ENCODE data around the gene STIL.

The STIL gene

DNA sequence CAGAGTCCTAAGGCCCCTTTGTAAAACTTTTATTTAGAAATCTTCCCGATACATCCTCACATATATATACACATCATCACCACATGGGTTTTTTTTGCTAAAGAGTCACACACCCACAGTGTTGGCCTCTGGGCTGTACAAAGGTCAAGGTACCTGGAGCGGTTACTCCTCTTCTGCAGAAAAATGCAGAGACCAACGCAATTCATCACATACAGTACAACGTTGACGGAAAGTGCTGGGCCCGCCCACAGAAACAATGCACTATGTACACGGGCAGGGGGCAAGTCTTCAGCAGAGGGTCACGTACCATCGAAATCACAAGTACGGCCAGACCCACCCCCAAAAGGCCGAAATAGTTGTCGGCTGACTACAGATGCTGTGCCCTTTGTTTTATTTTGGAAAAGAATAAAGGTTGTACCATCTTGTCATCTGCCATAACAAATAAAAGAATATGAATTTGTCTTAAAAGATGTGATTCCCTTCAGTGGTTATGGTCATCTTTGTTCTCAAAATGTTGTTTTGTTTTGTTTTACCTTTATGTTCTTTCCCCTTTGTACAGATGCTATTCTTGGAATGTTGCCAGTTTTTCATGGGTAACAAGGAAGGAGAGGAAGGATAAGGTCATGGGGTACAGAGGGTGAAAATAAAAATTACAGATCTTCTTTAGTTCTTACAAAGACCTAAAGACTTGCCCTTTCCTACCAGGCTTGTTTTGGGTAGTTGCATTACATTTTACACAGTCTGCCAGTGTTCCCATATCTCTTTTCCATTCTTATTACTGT is 97.5 kb downstream of the STIL start:
- Histone ChIP-seq H3K79me2 (ENCODE audit: insufficient read depth, low read length) (no peaks in the 10 kb centered on the region), H2AFZ (ENCODE audit: low read depth, low read length) (no peak overlapping the region), H3K36me3 (ENCODE audit: insufficient read depth, low read length) (no peaks in the 10 kb centered on the region), H3K4me3 (ENCODE audit: low read depth in 1 of 2, low read length in 2 of 2) (no peak overlapping the region), H4K20me1 (ENCODE audit: insufficient read depth, low read length) (no peaks in the 10 kb centered on the region), H3K9ac (ENCODE audit: low read depth, low read length) (no peak overlapping the region), H3K4me1 (ENCODE audit: insufficient read depth, low read length) (no peaks in the 10 kb centered on the region), H3K4me2 (ENCODE audit: insufficient read depth, low read length) (no peak overlapping the region), H3K27me3 (ENCODE audit: insufficient read depth, low read length, poor library complexity) (peaks cover 5% of the 10 kb centered on the region), H3K9me3 (ENCODE audit: insufficient read depth, low read length, severe bottlenecking) (no peaks in the 10 kb centered on the region), H3K27ac (ENCODE audit: low read length) (no peak overlapping the region)
- no peak for ATAC-seq (ENCODE audit: insufficient read depth, low read depth)
- no peak for TF ChIP-seq EZH2 (IDR thresholded peaks at IDR 0.05; ENCODE audit: borderline replicate concordance, low read depth, low read length, severe bottlenecking)
- TF ChIP-seq, protein P1, sequence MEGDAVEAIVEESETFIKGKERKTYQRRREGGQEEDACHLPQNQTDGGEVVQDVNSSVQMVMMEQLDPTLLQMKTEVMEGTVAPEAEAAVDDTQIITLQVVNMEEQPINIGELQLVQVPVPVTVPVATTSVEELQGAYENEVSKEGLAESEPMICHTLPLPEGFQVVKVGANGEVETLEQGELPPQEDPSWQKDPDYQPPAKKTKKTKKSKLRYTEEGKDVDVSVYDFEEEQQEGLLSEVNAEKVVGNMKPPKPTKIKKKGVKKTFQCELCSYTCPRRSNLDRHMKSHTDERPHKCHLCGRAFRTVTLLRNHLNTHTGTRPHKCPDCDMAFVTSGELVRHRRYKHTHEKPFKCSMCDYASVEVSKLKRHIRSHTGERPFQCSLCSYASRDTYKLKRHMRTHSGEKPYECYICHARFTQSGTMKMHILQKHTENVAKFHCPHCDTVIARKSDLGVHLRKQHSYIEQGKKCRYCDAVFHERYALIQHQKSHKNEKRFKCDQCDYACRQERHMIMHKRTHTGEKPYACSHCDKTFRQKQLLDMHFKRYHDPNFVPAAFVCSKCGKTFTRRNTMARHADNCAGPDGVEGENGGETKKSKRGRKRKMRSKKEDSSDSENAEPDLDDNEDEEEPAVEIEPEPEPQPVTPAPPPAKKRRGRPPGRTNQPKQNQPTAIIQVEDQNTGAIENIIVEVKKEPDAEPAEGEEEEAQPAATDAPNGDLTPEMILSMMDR (IDR thresholded peaks at IDR 0.05; ENCODE audit: borderline replicate concordance, extremely low read depth, low read length, poor library complexity, severe bottlenecking): no peak
- DNase-seq: no peak

DNA sequence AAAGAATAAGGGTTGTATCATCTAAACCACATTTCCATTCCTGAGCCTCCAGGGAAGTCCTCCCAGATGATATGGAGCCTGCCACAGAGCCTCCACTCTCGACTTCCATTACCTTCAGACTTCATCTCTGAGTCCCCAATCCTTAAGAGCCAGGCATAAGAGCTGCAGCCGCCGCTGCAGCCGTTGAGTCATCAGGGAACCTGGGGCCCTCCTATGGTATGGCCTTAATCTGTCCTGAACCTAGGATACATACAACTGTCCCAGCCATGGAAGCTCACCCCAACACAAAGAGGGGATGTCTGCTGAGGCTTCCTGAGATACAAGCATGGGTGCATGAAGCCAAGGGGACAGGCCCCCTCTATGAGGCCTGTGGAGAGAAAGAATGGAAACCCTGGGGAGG is 98.2 kb downstream of the STIL start:
- Histone ChIP-seq H3K4me2 (ENCODE audit: insufficient read depth, low read length) (no peak overlapping the region), H3K4me3 (ENCODE audit: low read depth in 1 of 2, low read length in 2 of 2) (no peak overlapping the region)
- DNase-seq: no peak

DNA sequence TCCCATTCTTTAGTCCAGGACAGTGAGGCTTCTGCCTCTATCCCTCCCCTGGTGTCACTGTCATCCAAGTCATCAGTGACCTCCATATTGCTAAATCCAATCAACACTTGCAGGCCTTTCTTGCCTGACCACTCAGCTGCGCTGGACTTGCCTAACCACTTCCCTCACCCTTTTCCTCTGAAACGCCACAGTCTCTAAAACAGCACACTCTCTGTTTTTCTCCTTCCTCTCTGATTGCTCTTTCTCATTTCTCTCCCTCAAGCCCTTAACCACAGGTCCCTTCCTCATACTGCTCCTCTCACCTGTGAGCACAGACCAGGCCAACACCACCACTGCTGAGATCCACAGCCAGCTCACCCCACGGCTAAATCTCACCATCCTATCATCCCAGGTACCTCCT is 99.4 kb downstream of the STIL start:
- no peak overlapping the region for H3K4me2 ChIP-seq (ENCODE audit: insufficient read depth, low read length)
- H3K4me3 ChIP-seq (ENCODE audit: low read depth in 1 of 2, low read length in 2 of 2): no peak overlapping the region
- H3K36me3 ChIP-seq (ENCODE audit: insufficient read depth, low read length): no peaks in the 10 kb centered on the region
- H4K20me1 ChIP-seq (ENCODE audit: insufficient read depth, low read length): no peaks in the 10 kb centered on the region
- H2AFZ ChIP-seq (ENCODE audit: low read depth, low read length): no peak overlapping the region
- no peaks in the 10 kb centered on the region for H3K9me3 ChIP-seq (ENCODE audit: insufficient read depth, low read length, severe bottlenecking)
- ATAC-seq (ENCODE audit: insufficient read depth, low read depth) (no peak), DNase-seq (no peak)
- H3K9ac ChIP-seq (ENCODE audit: low read depth, low read length): no peak overlapping the region
- H3K4me1 ChIP-seq (ENCODE audit: insufficient read depth, low read length): no peaks in the 10 kb centered on the region
- no peak for TF ChIP-seq EZH2 (IDR thresholded peaks at IDR 0.05; ENCODE audit: borderline replicate concordance, low read depth, low read length, severe bottlenecking)
- TF ChIP-seq, protein P1 (IDR thresholded peaks at IDR 0.05; ENCODE audit: borderline replicate concordance, extremely low read depth, low read length, poor library complexity, severe bottlenecking): no peak
- no peak overlapping the region for H3K27ac ChIP-seq (ENCODE audit: low read length)
- H3K79me2 ChIP-seq (ENCODE audit: insufficient read depth, low read length): no peaks in the 10 kb centered on the region
- H3K27me3 ChIP-seq (ENCODE audit: insufficient read depth, low read length, poor library complexity): peaks cover 9% of the 10 kb centered on the region

More for the DNA sequence above, 98.2 kb downstream of the STIL start:
- H3K27ac ChIP-seq (ENCODE audit: low read length): no peak overlapping the region
- no peaks in the 10 kb centered on the region for H3K79me2 ChIP-seq (ENCODE audit: insufficient read depth, low read length)
- H3K27me3 ChIP-seq (ENCODE audit: insufficient read depth, low read length, poor library complexity): peaks cover 6% of the 10 kb centered on the region
- no peaks in the 10 kb centered on the region for H3K4me1 ChIP-seq (ENCODE audit: insufficient read depth, low read length)
- no peaks in the 10 kb centered on the region for H3K9me3 ChIP-seq (ENCODE audit: insufficient read depth, low read length, severe bottlenecking)
- TF ChIP-seq EZH2 (IDR thresholded peaks at IDR 0.05; ENCODE audit: borderline replicate concordance, low read depth, low read length, severe bottlenecking): no peak
- no peak overlapping the region for H3K9ac ChIP-seq (ENCODE audit: low read depth, low read length)
- H2AFZ ChIP-seq (ENCODE audit: low read depth, low read length): no peak overlapping the region
- no peak for ATAC-seq (ENCODE audit: insufficient read depth, low read depth)
- no peaks in the 10 kb centered on the region for H3K36me3 ChIP-seq (ENCODE audit: insufficient read depth, low read length)
- H4K20me1 ChIP-seq (ENCODE audit: insufficient read depth, low read length): no peaks in the 10 kb centered on the region

DNA sequence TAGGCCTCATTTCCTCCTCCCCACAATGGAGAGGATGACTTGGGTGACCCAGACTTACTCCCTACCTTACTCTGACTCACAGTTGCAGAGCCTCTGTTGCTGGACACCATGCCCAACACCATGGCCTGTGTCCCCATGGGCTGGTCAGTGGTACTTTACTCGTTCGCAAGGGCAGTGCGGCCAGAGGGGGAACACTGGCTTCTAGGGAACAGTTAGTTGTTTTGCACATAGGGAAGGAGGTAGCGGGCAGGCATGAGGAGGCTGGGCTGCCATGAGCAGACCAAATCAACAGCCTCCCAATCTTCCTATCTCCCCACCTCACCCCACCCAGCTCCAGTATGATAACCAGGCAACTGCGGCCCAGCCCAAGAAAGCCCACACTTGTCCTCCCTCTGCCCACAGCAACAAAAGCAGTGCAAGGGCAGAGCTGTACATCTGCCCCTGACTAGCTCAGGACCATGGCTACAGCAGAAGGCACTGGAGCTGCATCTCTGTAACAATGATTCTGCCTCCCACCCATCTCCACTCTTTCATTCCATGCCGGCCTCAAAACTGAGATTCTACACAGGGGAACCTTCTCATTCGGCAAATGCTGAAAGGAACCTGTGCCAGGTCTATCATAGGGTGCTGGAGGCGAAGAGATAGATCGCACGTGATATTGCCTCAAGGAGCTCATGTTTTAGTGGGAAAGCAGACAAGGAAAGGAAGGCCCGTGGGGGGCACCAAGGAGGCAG is 100.5 kb downstream of the STIL start:
- DNase-seq: no peak
- Histone ChIP-seq H3K27me3 (ENCODE audit: insufficient read depth, low read length, poor library complexity) (peaks cover 9% of the 10 kb centered on the region), H3K27ac (ENCODE audit: low read length) (no peak overlapping the region), H2AFZ (ENCODE audit: low read depth, low read length) (no peak overlapping the region), H3K79me2 (ENCODE audit: insufficient read depth, low read length) (no peaks in the 10 kb centered on the region), H3K36me3 (ENCODE audit: insufficient read depth, low read length) (no peaks in the 10 kb centered on the region), H3K9ac (ENCODE audit: low read depth, low read length) (no peak overlapping the region), H3K9me3 (ENCODE audit: insufficient read depth, low read length, severe bottlenecking) (no peaks in the 10 kb centered on the region), H4K20me1 (ENCODE audit: insufficient read depth, low read length) (no peaks in the 10 kb centered on the region), H3K4me1 (ENCODE audit: insufficient read depth, low read length) (no peaks in the 10 kb centered on the region), H3K4me2 (ENCODE audit: insufficient read depth, low read length) (no peak overlapping the region), H3K4me3 (ENCODE audit: low read depth in 1 of 2, low read length in 2 of 2) (no peak overlapping the region)
- TF ChIP-seq EZH2 (IDR thresholded peaks at IDR 0.05; ENCODE audit: borderline replicate concordance, low read depth, low read length, severe bottlenecking): no peak
- TF ChIP-seq, protein P1 (IDR thresholded peaks at IDR 0.05; ENCODE audit: borderline replicate concordance, extremely low read depth, low read length, poor library complexity, severe bottlenecking): no peak
- no peak for ATAC-seq (ENCODE audit: insufficient read depth, low read depth)

All from DND-41 (cell line).